SK-N-SH (cell line): ENCODE data around the gene MAGEA10.
"Not testable (repeated sequence)": the region's sequence is repeated elsewhere in the genome, so short reads cannot be mapped to it uniquely, and the experiment has no call there.

ENCODE experiments used
- FOXM1 ChIP-seq: IDR thresholded peaks from 2 replicates; pipeline ENCODE4 v1.4.0; 2012; ENCODE audit warnings: low read depth, mild to moderate bottlenecking
- JUND ChIP-seq: IDR thresholded peaks from 2 replicates; pipeline ENCODE4 v1.4.0; 2012
- MXI1 ChIP-seq: IDR thresholded peaks from 2 replicates; pipeline ENCODE4 v1.6.1; 2012; ENCODE audit warnings: mild to moderate bottlenecking, low read depth, low read length, improper control_type of control experiment
- NRF1 ChIP-seq: IDR thresholded peaks from 2 replicates; pipeline ENCODE4 v1.6.1; 2012; ENCODE audit warnings: low read depth, mild to moderate bottlenecking, low read length
- RFX5 ChIP-seq: IDR thresholded peaks from 2 replicates; pipeline ENCODE4 v1.6.1; 2012; ENCODE audit warnings: mild to moderate bottlenecking, improper control_type of control experiment, low read length
- TEAD4 ChIP-seq: IDR thresholded peaks from 2 replicates; pipeline ENCODE4 v1.4.0; 2012; ENCODE audit warnings: mild to moderate bottlenecking, borderline replicate concordance; ENCODE audit not compliant: insufficient read depth
- YY1 ChIP-seq: IDR thresholded peaks from 2 replicates; pipeline ENCODE4 v1.4.0; 2012; ENCODE audit warnings: low read depth, mild to moderate bottlenecking
- TF ChIP-seq, protein P1 (sequence below): fragments of 200-600 bp; sonication (generic); IDR thresholded peaks from 2 replicates; pipeline ENCODE4 v1.6.1; 2017; ENCODE audit warnings: antibody characterized with exemption, mild to moderate bottlenecking, moderate library complexity
- TF ChIP-seq, protein P2 (sequence below): IDR thresholded peaks from 2 replicates; pipeline ENCODE4 v1.6.1; 2012; ENCODE audit warnings: mild to moderate bottlenecking, low read depth, low read length, moderate library complexity
- TF ChIP-seq, protein P3 (sequence below): fragments of 150-350 bp; IDR thresholded peaks from 2 replicates; pipeline ENCODE4 v1.6.1; 2016; ENCODE audit warnings: mild to moderate bottlenecking, low read depth, low read length
- TF ChIP-seq, protein P4 (sequence below): IDR thresholded peaks from 2 replicates; pipeline ENCODE4 v1.4.0; 2012; ENCODE audit warnings: low read depth
- TF ChIP-seq, protein P5 (sequence below): fragments of 150-350 bp; IDR thresholded peaks from 2 replicates; pipeline ENCODE4 v1.6.1; 2017; ENCODE audit warnings: antibody characterized with exemption, low read length, low read depth, borderline replicate concordance

DNA sequence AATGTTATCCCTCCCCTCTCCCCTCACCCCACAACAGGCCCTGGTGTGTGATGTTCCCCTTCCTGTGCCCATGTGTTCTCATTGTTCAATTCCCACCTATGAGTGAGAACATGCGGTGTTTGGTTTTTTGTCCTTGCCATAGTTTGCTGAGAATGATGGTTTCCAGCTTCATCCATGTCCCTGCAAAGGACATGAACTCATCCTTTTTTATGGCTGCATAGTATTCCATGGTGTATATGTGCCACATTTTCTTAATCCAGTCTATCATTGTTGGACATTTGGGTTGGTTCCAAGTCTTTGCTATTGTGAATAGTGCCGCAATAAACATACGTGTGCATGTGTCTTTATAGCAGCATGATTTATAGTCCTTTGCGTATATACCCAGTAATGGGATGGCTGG lies 35.5 kb upstream of the MAGEA10 start:
- TF ChIP-seq MXI1, FOXM1, RFX5, NRF1, YY1, TEAD4, JUND: not testable (repeated sequence)
- TF ChIP-seq, protein P1, sequence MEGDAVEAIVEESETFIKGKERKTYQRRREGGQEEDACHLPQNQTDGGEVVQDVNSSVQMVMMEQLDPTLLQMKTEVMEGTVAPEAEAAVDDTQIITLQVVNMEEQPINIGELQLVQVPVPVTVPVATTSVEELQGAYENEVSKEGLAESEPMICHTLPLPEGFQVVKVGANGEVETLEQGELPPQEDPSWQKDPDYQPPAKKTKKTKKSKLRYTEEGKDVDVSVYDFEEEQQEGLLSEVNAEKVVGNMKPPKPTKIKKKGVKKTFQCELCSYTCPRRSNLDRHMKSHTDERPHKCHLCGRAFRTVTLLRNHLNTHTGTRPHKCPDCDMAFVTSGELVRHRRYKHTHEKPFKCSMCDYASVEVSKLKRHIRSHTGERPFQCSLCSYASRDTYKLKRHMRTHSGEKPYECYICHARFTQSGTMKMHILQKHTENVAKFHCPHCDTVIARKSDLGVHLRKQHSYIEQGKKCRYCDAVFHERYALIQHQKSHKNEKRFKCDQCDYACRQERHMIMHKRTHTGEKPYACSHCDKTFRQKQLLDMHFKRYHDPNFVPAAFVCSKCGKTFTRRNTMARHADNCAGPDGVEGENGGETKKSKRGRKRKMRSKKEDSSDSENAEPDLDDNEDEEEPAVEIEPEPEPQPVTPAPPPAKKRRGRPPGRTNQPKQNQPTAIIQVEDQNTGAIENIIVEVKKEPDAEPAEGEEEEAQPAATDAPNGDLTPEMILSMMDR, result not testable (repeated sequence)
- TF ChIP-seq, protein P2, sequence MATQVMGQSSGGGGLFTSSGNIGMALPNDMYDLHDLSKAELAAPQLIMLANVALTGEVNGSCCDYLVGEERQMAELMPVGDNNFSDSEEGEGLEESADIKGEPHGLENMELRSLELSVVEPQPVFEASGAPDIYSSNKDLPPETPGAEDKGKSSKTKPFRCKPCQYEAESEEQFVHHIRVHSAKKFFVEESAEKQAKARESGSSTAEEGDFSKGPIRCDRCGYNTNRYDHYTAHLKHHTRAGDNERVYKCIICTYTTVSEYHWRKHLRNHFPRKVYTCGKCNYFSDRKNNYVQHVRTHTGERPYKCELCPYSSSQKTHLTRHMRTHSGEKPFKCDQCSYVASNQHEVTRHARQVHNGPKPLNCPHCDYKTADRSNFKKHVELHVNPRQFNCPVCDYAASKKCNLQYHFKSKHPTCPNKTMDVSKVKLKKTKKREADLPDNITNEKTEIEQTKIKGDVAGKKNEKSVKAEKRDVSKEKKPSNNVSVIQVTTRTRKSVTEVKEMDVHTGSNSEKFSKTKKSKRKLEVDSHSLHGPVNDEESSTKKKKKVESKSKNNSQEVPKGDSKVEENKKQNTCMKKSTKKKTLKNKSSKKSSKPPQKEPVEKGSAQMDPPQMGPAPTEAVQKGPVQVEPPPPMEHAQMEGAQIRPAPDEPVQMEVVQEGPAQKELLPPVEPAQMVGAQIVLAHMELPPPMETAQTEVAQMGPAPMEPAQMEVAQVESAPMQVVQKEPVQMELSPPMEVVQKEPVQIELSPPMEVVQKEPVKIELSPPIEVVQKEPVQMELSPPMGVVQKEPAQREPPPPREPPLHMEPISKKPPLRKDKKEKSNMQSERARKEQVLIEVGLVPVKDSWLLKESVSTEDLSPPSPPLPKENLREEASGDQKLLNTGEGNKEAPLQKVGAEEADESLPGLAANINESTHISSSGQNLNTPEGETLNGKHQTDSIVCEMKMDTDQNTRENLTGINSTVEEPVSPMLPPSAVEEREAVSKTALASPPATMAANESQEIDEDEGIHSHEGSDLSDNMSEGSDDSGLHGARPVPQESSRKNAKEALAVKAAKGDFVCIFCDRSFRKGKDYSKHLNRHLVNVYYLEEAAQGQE, result not testable (repeated sequence)
- TF ChIP-seq, protein P3, sequence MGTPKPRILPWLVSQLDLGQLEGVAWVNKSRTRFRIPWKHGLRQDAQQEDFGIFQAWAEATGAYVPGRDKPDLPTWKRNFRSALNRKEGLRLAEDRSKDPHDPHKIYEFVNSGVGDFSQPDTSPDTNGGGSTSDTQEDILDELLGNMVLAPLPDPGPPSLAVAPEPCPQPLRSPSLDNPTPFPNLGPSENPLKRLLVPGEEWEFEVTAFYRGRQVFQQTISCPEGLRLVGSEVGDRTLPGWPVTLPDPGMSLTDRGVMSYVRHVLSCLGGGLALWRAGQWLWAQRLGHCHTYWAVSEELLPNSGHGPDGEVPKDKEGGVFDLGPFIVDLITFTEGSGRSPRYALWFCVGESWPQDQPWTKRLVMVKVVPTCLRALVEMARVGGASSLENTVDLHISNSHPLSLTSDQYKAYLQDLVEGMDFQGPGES, result not testable (repeated sequence)
- TF ChIP-seq, protein P4, sequence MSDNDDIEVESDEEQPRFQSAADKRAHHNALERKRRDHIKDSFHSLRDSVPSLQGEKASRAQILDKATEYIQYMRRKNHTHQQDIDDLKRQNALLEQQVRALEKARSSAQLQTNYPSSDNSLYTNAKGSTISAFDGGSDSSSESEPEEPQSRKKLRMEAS, result not testable (repeated sequence)
- TF ChIP-seq, protein P5, sequence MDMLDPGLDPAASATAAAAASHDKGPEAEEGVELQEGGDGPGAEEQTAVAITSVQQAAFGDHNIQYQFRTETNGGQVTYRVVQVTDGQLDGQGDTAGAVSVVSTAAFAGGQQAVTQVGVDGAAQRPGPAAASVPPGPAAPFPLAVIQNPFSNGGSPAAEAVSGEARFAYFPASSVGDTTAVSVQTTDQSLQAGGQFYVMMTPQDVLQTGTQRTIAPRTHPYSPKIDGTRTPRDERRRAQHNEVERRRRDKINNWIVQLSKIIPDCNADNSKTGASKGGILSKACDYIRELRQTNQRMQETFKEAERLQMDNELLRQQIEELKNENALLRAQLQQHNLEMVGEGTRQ, result not testable (repeated sequence)
